Erythroblast (primary cell): ENCODE measurements around the gene CBARP.

Source experiments
- GATA1 ChIP-seq: IDR thresholded peaks from 2 replicates; pipeline ENCODE4 v1.6.1; 2011; ENCODE audit warnings: low read depth, mild to moderate bottlenecking, control low read depth, low read length, moderate library complexity
- POLR2A ChIP-seq: IDR thresholded peaks from 2 replicates; pipeline ENCODE4 v1.6.1; 2011; ENCODE audit warnings: mild to moderate bottlenecking, low read length

DNA sequence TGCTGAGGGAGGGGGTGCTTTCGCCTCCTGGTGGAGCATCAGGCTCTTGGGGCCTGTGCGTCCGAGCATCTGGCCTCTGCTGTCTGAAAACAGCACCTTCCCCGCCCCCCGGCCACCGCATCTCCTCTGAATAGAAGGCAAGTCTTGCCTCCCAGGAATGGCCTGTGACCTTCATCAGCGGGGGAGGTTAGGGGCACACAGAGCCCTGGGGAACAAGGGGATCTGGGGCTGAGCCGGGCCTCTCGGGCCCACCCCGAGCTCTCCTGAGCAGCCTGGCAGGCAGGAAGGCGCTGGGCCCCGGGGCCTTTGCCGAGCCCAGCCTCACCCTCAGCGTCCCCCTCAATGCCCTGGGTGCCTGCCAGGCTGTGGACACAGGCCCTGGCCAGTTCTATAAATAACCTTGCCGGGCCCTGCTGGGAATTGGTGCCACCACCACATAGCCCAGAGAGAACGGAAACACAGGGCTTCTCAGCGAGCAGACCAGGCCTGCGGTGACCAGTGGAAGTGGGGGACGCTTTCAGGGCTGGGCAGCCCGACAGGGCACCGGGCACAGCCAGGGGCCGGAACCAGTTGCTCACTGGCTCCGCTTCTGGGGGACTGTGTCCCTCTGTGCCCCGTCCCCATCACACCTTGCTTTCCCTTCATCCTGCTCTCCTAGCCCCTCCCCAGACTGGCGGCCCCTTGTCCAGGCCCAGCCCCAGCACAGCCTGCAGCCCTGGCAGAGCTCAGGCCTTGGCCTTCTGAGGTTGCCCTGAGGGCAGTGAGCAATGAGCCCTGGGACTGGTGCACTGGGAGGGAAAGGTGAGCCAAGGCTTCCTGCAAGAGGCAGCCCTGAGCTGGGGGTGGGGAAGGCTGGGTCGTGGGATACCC is 22.7 kb downstream of the CBARP start:
- no peak for TF ChIP-seq POLR2A
- no peak for TF ChIP-seq GATA1
